22Rv1 (cell line): ENCODE results near the gene CCDC40.

ENCODE experiments used
- ZFX ChIP-seq: fragments of 450-650 bp; IDR thresholded peaks from 2 replicates; pipeline ENCODE4 v1.6.1; 2017; ENCODE audit warnings: antibody characterized with exemption, borderline replicate concordance
- TF ChIP-seq, protein P1 (sequence below): fragments of 450-650 bp; IDR thresholded peaks from 2 replicates; pipeline ENCODE4 v1.5.1; 2017; ENCODE audit warnings: mild to moderate bottlenecking

GRCh38 chr17:80030730-80031410 lies 5.6 kb upstream of the CCDC40 start:
- TF ChIP-seq, protein P1, sequence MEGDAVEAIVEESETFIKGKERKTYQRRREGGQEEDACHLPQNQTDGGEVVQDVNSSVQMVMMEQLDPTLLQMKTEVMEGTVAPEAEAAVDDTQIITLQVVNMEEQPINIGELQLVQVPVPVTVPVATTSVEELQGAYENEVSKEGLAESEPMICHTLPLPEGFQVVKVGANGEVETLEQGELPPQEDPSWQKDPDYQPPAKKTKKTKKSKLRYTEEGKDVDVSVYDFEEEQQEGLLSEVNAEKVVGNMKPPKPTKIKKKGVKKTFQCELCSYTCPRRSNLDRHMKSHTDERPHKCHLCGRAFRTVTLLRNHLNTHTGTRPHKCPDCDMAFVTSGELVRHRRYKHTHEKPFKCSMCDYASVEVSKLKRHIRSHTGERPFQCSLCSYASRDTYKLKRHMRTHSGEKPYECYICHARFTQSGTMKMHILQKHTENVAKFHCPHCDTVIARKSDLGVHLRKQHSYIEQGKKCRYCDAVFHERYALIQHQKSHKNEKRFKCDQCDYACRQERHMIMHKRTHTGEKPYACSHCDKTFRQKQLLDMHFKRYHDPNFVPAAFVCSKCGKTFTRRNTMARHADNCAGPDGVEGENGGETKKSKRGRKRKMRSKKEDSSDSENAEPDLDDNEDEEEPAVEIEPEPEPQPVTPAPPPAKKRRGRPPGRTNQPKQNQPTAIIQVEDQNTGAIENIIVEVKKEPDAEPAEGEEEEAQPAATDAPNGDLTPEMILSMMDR = peak; percentile 71
- TF ChIP-seq ZFX = no peak
